CD4-positive, alpha-beta T cell (primary cell): ENCODE results near the gene CAMTA1. TPM values are rescaled to one million over a fixed set of nuclear protein-coding genes. Genes with fewer than 3 reads are reported as not detected.

Source experiments
- ATAC-seq: fragments of 200-7000 bp; cut with Tn5 transposase; one replicate; pipeline ENCODE4 v1.10.0; 2022; ENCODE audit warnings: mild to moderate bottlenecking; ENCODE audit not compliant: poor library complexity
- CTCF ChIA-PET: fragments of 350-600 bp; sonication (Branson Sonifier 250); formaldehyde crosslinking; loops from one replicate; lab custom pipeline; 2021; ENCODE audit warnings: antibody characterized with exemption, inconsistent platforms; lab: Charles Lee
- POLR2A ChIA-PET: fragments of 350-600 bp; sonication (Branson Sonifier 250); formaldehyde crosslinking; loops from one replicate; lab custom pipeline; 2021; ENCODE audit warnings: antibody characterized with exemption, inconsistent platforms; lab: Charles Lee
- DNase-seq, 14 experiments: peaks; one replicate each; pipeline ENCODE4 v3.0.0-alpha.2; 2013 to 2020; ENCODE audit warnings: mixed read lengths in 2 of 14
- H3K27ac ChIP-seq, 2 donors: one replicate each; pipeline versions ENCODE4 v1.5.1 to v1.7.0; 2013; ENCODE audit warnings: low read length in 2 of 2, low read depth in 1 of 2, mild to moderate bottlenecking in 1 of 2
- H3K27me3 ChIP-seq, 2 experiments: 1 replicate in 1 of 2; 2 replicates in 1 of 2; pipeline versions ENCODE4 v1.6.1 to v1.7.0; 2013; ENCODE audit warnings: low read length in 2 of 2, control low read depth in 1 of 2, mild to moderate bottlenecking in 1 of 2, moderate library complexity in 1 of 2; ENCODE audit not compliant: insufficient read depth in 2 of 2, control insufficient read depth in 1 of 2
- H3K36me3 ChIP-seq: one replicate; pipeline ENCODE4 v1.6.1; 2013; ENCODE audit warnings: low read length, control low read depth; ENCODE audit not compliant: insufficient read depth
- H3K4me1 ChIP-seq: one replicate; pipeline ENCODE4 v1.6.1; 2013; ENCODE audit warnings: low read length, control low read depth; ENCODE audit not compliant: insufficient read depth
- H3K4me3 ChIP-seq: one replicate; pipeline ENCODE4 v1.5.1; 2013; ENCODE audit warnings: mild to moderate bottlenecking, low read length, moderate library complexity
- H3K9me3 ChIP-seq, 2 experiments: 1 replicate in 1 of 2; 2 replicates in 1 of 2; pipeline versions ENCODE4 v1.6.1 to v1.7.0; 2013; ENCODE audit warnings: low read length in 2 of 2, mild to moderate bottlenecking in 2 of 2, control low read depth in 1 of 2, moderate library complexity in 1 of 2; ENCODE audit not compliant: control insufficient read depth in 1 of 2, insufficient read depth in 1 of 2
- H3K27ac Mint-ChIP-seq: one replicate; pipeline ENCODE4 v1.8.0; 2020; ENCODE audit warnings: mixed read lengths
- H3K27me3 Mint-ChIP-seq: one replicate; pipeline ENCODE4 v1.8.0; 2021; ENCODE audit warnings: mixed read lengths
- H3K36me3 Mint-ChIP-seq: one replicate; pipeline ENCODE4 v1.8.0; 2021; ENCODE audit warnings: low read depth, mixed read lengths
- H3K4me1 Mint-ChIP-seq: one replicate; pipeline ENCODE4 v1.8.0; 2021; ENCODE audit warnings: low read depth, mixed read lengths
- H3K4me3 Mint-ChIP-seq: one replicate; pipeline ENCODE4 v1.8.0; 2020; ENCODE audit warnings: mild to moderate bottlenecking, mixed read lengths
- H3K9me3 Mint-ChIP-seq: one replicate; pipeline ENCODE4 v1.8.0; 2020; ENCODE audit warnings: mixed read lengths
- intact Hi-C, 2 experiments: fragments of 100-400 bp; cut with DNase I in 1 of 2; cut with micrococcal nuclease in 1 of 2; formaldehyde crosslinking; loops; one replicate each; pipeline versions ENCODE4 v1.15.1 to v1.9.0; 2023 to 2025; cut with DNase I, micrococcal nuclease
- total RNA-seq, 174 experiments: library from RNA in 2 of 174; stranded (reverse) in 2 of 174; gene quantifications; one replicate each; pipeline ENCODE4 v1.2.3 and lab custom pipeline; 2021 to 2026
- TF ChIP-seq, protein P1 (sequence below): fragments of 200-600 bp; IDR thresholded peaks from one replicate; pipeline ENCODE4 v1.8.0; 2022; ENCODE audit warnings: antibody characterized with exemption, mild to moderate bottlenecking

CAMTA1 gene
- total RNA-seq, 2 experiments from 2014 or later: 38.6 to 39.3 TPM

DNA sequence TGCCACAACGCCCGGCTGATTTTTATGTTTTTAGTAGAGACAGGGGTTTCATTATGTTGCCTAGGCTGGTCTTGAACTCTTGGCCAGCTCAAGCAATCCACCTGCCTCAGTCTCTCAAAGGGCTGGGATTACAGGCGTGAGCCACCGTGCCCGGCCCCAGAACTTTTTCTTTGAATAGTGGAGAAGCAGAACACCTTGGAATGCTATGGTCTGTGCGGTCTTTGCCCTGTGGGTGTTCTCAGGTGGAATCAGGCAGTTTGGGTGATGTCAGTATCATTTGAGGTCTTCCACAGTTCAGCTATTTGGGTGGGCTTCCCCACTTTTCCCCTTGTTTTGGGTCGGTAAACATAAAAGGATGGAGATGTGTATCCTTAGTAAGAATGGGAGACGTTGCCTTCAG, 17.6 kb downstream of the CAMTA1 start:
- H3K36me3 Mint-ChIP-seq: no peaks in the 10 kb centered on the region
- DNase-seq (no peak), ATAC-seq (no peak)
- H3K4me1 Mint-ChIP-seq: peaks cover 36% of the 10 kb centered on the region
- Histone ChIP-seq H3K27ac (no peak overlapping the region), H3K9me3 (no peaks in the 10 kb centered on the region), H3K27me3 (no peaks in the 10 kb centered on the region), H3K4me3 (no peak overlapping the region), H3K36me3 (peaks cover 5% of the 10 kb centered on the region), H3K4me1 (peaks cover 7% of the 10 kb centered on the region)
- H3K4me3 Mint-ChIP-seq: no peak overlapping the region
- no peaks in the 10 kb centered on the region for H3K27me3 Mint-ChIP-seq
- H3K9me3 Mint-ChIP-seq: no peaks in the 10 kb centered on the region
- ChIA-PET POLR2A (interaction anchor here (1.0 kb wide), 1 partner anchor 18 kb away, joined by 3 read pairs; the partner anchor contains the start of gene CAMTA1), CTCF (no interaction called here)
- TF ChIP-seq, protein P1, sequence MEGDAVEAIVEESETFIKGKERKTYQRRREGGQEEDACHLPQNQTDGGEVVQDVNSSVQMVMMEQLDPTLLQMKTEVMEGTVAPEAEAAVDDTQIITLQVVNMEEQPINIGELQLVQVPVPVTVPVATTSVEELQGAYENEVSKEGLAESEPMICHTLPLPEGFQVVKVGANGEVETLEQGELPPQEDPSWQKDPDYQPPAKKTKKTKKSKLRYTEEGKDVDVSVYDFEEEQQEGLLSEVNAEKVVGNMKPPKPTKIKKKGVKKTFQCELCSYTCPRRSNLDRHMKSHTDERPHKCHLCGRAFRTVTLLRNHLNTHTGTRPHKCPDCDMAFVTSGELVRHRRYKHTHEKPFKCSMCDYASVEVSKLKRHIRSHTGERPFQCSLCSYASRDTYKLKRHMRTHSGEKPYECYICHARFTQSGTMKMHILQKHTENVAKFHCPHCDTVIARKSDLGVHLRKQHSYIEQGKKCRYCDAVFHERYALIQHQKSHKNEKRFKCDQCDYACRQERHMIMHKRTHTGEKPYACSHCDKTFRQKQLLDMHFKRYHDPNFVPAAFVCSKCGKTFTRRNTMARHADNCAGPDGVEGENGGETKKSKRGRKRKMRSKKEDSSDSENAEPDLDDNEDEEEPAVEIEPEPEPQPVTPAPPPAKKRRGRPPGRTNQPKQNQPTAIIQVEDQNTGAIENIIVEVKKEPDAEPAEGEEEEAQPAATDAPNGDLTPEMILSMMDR: no peak
- intact Hi-C loops: no loop called here
- no peak overlapping the region for H3K27ac Mint-ChIP-seq

DNA sequence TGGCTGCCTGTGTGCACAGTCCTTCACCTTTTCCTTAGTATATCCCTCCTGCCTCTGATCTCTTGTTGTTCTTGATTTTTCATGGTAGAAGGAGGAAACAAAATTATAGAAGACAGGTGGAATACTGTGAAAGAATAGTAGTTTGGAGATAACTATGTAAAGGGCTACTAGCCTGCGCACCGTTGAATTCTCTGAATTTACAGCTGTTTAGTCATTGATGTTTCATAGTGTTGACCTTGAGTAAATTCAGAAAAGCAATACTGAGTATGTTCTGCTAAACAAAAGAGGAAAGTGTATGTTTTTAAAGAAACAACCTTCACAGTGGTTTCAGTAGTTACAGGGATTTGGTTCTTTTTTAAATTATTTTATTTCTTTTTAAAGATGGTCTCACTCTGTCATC, 18.1 kb downstream of the CAMTA1 start:
- H3K9me3 ChIP-seq: no peaks in the 10 kb centered on the region
- H3K27me3 ChIP-seq: no peaks in the 10 kb centered on the region
- DNase-seq (no peak), ATAC-seq (no peak)
- Mint-ChIP-seq H3K27me3 (no peaks in the 10 kb centered on the region), H3K27ac (no peak overlapping the region), H3K4me3 (no peak overlapping the region), H3K4me1 (peaks cover 36% of the 10 kb centered on the region), H3K36me3 (no peaks in the 10 kb centered on the region), H3K9me3 (no peaks in the 10 kb centered on the region)
- H3K27ac ChIP-seq: no peak overlapping the region
- ChIA-PET POLR2A (no interaction called here), CTCF (no interaction called here)
- peaks cover 7% of the 10 kb centered on the region for H3K4me1 ChIP-seq
- H3K4me3 ChIP-seq: no peak overlapping the region
- intact Hi-C loops: no loop called here
- peaks cover 6% of the 10 kb centered on the region for H3K36me3 ChIP-seq
- TF ChIP-seq, protein P1: no peak

DNA sequence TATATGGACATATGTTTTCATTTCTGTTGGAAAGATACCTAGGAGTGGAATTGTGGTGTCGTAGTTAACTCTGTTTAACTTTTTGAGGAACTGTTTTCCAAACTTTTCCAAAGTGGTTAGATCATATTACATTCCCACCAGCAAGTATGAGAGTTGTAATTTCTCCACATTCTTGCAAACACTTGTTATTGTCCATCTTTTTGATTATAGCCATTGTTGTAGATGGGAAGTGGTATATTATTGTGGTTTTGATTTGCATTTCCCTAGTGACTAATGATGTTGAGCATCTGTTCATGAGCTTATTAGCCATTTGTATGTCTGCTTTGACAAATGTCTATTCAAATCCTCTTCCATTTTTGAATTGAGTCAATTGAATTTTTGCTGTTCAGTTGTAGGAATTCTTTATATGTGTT, 19.8 kb downstream of the CAMTA1 start:
- TF ChIP-seq, protein P1: no peak
- no peak overlapping the region for H3K4me3 Mint-ChIP-seq
- Histone ChIP-seq H3K27me3 (no peaks in the 10 kb centered on the region), H3K4me3 (no peak overlapping the region), H3K9me3 (no peaks in the 10 kb centered on the region), H3K4me1 (peaks cover 11% of the 10 kb centered on the region), H3K27ac (no peak overlapping the region), H3K36me3 (peaks cover 6% of the 10 kb centered on the region)
- no peak for DNase-seq
- no peaks in the 10 kb centered on the region for H3K9me3 Mint-ChIP-seq
- no peaks in the 10 kb centered on the region for H3K36me3 Mint-ChIP-seq
- CTCF ChIA-PET: no interaction called here
- intact Hi-C loops: no loop called here
- POLR2A ChIA-PET: interaction anchor here (0.7 to 2.5 kb wide), 2 partner anchors 18 to 20 kb away, joined by 3 to 8 read pairs; partner anchors contain the start of gene CAMTA1
- no peaks in the 10 kb centered on the region for H3K27me3 Mint-ChIP-seq
- no peak for ATAC-seq
- peaks cover 31% of the 10 kb centered on the region for H3K4me1 Mint-ChIP-seq
- H3K27ac Mint-ChIP-seq: no peak overlapping the region
